Cardiac fibroblast (primary cell): Measurements from ENCODE around the gene TRAK1.

ENCODE experiments used
- DNase-seq, 2 donors: peaks; one replicate each; pipeline versions ENCODE4 v3.0.0 to v3.0.0-alpha.2; 2010; ENCODE audit warnings: low read depth in 2 of 2
- H3K4me3 ChIP-seq, 2 donors: replicated peaks in 1 of 2; 1 replicate in 1 of 2; 2 replicates in 1 of 2; pipeline ENCODE4 v1.5.1; 2011; ENCODE audit warnings: low read depth in 2 of 2, low read length in 2 of 2, mild to moderate bottlenecking in 2 of 2, moderate library complexity in 1 of 2
- TF ChIP-seq, protein P1 (sequence below): IDR thresholded peaks from one replicate; pipeline ENCODE4 v1.5.1; 2011; ENCODE audit warnings: low read depth, mild to moderate bottlenecking, low read length, inconsistent platforms

The TRAK1 gene

DNA sequence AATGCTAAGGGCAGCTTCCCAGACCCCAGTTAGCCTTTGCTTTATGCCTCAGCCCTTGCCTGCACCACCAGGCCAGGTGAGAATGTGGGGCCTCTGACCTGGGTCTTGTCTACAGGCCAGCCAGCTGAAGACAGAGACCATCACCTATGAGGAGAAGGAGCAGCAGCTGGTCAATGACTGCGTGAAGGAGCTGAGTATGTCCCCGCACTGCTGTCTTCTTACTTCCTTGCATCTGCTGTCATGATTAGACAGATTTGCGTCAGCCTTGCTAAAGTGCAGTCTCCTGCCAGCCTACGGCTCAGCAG lies 100.2 kb downstream of the TRAK1 start:
- no peak overlapping the region for H3K4me3 ChIP-seq
- no peak for DNase-seq
- TF ChIP-seq, protein P1, sequence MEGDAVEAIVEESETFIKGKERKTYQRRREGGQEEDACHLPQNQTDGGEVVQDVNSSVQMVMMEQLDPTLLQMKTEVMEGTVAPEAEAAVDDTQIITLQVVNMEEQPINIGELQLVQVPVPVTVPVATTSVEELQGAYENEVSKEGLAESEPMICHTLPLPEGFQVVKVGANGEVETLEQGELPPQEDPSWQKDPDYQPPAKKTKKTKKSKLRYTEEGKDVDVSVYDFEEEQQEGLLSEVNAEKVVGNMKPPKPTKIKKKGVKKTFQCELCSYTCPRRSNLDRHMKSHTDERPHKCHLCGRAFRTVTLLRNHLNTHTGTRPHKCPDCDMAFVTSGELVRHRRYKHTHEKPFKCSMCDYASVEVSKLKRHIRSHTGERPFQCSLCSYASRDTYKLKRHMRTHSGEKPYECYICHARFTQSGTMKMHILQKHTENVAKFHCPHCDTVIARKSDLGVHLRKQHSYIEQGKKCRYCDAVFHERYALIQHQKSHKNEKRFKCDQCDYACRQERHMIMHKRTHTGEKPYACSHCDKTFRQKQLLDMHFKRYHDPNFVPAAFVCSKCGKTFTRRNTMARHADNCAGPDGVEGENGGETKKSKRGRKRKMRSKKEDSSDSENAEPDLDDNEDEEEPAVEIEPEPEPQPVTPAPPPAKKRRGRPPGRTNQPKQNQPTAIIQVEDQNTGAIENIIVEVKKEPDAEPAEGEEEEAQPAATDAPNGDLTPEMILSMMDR = no peak

DNA sequence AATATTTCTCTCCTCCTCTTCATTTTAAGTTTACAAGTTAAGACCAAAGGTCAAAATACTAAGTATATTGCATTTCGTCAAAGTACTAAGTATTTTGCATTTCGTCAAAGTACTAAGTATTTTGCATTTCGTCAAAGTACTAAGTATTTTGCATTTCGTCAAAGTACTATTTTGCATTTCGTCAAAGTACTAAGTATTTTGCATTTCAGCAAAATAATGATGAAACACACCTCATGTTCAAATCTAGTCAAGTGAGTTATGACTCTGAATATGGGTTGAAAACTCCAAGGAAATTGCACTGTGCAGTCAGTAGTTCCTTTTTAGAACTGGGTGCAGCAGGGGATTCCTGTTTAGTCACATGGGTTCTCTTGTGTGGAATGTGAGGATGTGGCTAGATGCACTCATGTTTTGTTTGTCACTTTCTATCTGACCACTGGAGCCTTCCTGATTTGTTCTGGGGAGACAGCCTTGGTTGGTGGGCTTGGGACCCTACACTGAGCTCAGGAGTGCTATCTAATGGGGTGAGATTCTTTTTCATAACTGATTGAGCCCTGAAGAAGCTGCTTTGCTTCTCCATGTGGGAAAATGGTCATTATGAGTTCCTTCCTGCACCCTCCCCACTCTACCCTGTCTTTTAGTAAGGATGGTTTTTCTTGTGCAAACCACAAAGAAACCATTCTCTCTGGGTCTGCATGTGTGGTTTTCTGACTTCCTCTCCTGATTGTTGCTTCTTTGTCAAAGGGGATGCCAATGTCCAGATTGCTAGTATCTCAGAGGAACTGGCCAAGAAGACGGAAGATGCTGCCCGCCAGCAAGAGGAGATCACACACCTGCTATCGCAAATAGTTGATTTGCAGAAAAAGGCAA lies 101.4 kb downstream of the TRAK1 start:
- no peak overlapping the region for H3K4me3 ChIP-seq
- TF ChIP-seq, protein P1 = no peak
- peak in 1 of 2 donors; percentile 44 for DNase-seq

DNA sequence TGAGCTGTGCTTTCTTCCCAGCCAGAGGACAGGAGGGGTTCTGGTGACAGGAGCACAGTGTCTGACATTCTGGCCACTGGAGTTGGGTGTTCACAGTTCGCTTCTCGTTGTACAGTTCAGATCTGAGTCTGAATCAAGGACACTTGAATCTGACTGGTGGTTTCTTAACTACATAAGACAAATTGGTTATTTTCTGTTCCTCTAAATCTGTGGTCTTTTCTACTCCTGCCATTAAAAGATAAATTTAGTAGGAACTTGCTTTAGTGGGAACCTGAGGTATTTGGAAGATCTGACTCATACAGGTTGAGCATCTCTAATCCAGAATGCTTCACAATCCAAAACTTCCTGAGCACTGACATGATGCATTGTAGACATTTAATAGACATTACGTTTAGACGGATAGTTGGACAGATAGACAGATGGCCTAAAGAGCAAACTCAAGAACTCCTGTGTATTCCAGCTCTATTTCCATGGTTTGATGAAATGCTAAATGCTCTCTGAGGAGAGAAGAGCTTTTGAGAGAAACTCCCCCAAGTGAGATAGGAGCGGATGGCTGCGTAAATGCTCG lies 103.9 kb downstream of the TRAK1 start:
- TF ChIP-seq, protein P1 = no peak
- no peak for DNase-seq
- no peak overlapping the region for H3K4me3 ChIP-seq

DNA sequence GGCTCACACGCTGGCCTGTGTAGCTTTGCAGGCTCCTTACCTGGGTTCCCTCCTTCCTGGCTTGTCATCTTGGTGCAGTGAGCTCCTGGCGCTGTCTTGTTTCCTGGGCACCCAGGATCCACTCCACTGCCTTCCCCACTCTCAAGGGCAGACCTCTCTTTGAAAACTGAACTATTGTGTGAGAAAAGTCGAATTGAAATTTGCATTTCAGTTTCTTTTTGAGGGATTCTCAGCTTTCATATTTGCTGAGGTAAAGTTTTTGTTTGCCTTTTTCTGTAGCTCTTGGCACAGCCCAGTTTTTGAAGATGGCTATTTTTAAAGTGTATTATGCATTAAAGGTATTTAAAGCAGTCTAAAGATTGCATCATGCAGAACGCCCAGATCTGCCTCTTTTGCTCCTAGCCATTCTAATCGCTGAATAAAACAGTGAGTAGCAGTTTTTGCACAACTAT lies 104.7 kb downstream of the TRAK1 start:
- peak in 1 of 2 donors; percentile 42 for DNase-seq

DNA sequence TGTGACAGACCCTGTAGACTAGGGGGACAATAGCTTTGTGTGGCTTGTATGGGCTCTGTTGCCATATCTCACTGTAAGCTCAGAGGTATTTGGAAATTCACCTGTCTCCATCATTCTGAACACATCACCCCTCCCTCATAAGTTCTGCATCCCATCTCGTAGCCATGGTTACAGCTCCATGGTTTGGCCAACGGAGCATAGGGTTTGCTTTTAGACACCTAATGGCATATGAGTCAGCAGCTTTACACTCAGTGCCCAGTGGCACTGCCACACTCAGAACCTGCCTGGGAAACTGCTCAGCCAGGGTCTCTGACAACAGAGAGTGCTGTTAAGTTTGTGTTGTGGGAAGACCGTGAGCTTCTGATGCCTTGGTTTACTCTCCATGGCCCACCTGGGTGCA lies 107.6 kb downstream of the TRAK1 start:
- TF ChIP-seq, protein P1 = no peak
- no peak for DNase-seq
- H3K4me3 ChIP-seq = no peak overlapping the region

More for the DNA sequence above, 104.7 kb downstream of the TRAK1 start:
- no peak overlapping the region for H3K4me3 ChIP-seq
- TF ChIP-seq, protein P1 = no peak

DNA sequence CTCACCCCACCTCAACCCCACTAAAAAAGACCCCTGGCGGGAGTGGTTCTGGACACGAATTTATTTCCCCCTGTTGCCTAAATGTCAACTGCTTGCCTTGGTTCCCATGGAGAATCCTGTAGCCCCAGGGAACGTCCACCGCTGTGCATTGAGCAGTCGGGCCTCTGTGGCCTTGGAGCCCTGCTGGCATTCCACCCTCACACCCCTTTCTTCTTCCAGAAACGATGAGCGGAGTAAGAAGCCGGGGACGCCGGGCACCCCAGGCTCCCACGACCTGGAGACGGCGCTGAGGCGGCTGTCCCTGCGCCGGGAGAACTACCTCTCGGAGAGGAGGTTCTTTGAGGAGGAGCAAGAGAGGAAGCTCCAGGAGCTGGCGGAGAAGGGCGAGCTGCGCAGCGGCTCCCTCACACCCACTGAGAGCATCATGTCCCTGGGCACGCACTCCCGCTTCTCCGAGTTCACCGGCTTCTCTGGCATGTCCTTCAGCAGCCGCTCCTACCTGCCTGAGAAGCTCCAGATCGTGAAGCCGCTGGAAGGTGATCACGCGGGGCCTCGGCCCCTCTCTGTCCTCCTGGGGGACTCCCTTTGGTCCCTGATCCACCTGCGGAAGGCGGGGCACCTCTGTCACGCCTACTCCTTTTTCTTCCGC lies 111.2 kb downstream of the TRAK1 start:
- H3K4me3 ChIP-seq = no peak overlapping the region
- TF ChIP-seq, protein P1 = no peak
- DNase-seq = no peak
